HEK293 (cell line): ENCODE results near the gene TREH.

Experiments used
- CTCF ChIA-PET: fragments of 350-600 bp; formaldehyde crosslinking; extraction: SDS; loops from one replicate; lab custom pipeline; 2021; ENCODE audit warnings: antibody characterized with exemption; lab: Yijun Ruan, JAX
- POLR2A ChIA-PET: fragments of 300-600 bp; formaldehyde crosslinking; extraction: SDS; loops from one replicate; lab custom pipeline; 2020; ENCODE audit warnings: antibody characterized with exemption, inconsistent platforms; lab: Yijun Ruan, JAX
- H3K27ac ChIP-seq: fragments of 200-500 bp; sonication (Bioruptor generic); 2 replicates; pipeline ENCODE4 v1.5.1; 2014; ENCODE audit warnings: low read depth, low read length, control low read depth, inconsistent platforms; ENCODE audit errors: extremely low read depth
- H3K36me3 ChIP-seq, 2 experiments: fragments of 200-500 bp in 1 of 2; sonication (Bioruptor generic) in 1 of 2; 1 replicate in 1 of 2; 2 replicates in 1 of 2; pipeline ENCODE4 v1.5.1; 2014 to 2017; ENCODE audit warnings: inconsistent platforms in 2 of 2, low read length in 2 of 2; ENCODE audit not compliant: control insufficient read depth in 2 of 2, insufficient read depth in 1 of 2
- H3K4me1 ChIP-seq: fragments of 200-500 bp; sonication (Bioruptor generic); 2 replicates; pipeline ENCODE4 v1.5.1; 2014; ENCODE audit warnings: mild to moderate bottlenecking, low read length, inconsistent platforms; ENCODE audit not compliant: control insufficient read depth, insufficient read depth
- H3K4me3 ChIP-seq: 2 replicates; pipeline ENCODE4 v1.5.1; 2011; ENCODE audit warnings: low read depth, mild to moderate bottlenecking, control low read depth, low read length, moderate library complexity
- H3K9me3 ChIP-seq: fragments of 200-500 bp; sonication (Bioruptor generic); 2 replicates; pipeline ENCODE4 v1.5.1; 2014; ENCODE audit warnings: low read depth, low read length, inconsistent platforms; ENCODE audit not compliant: control insufficient read depth, insufficient read depth
- BCL6B ChIP-seq: fragments of 450-650 bp; formaldehyde crosslinking; IDR thresholded peaks from 2 replicates; pipeline ENCODE4 v1.5.1; 2017; ENCODE audit warnings: missing biosample characterization, missing genetic modification characterization
- FEZF1 ChIP-seq: fragments of 450-650 bp; formaldehyde crosslinking; IDR thresholded peaks from 2 replicates; pipeline ENCODE4 v1.5.1; 2016; ENCODE audit warnings: missing biosample characterization, missing genetic modification characterization
- GLI4 ChIP-seq: fragments of 450-650 bp; formaldehyde crosslinking; IDR thresholded peaks from 2 replicates; pipeline ENCODE4 v1.5.1; 2016; ENCODE audit warnings: missing biosample characterization, missing genetic modification characterization
- INSM2 ChIP-seq: fragments of 450-650 bp; formaldehyde crosslinking; IDR thresholded peaks from 2 replicates; pipeline ENCODE4 v1.5.1; 2016; ENCODE audit warnings: missing biosample characterization, missing genetic modification characterization
- PRDM2 ChIP-seq: fragments of 450-650 bp; formaldehyde crosslinking; IDR thresholded peaks from 2 replicates; pipeline ENCODE4 v1.5.1; 2016; ENCODE audit warnings: missing biosample characterization, missing genetic modification characterization, borderline replicate concordance
- SCRT1 ChIP-seq: fragments of 450-650 bp; formaldehyde crosslinking; IDR thresholded peaks from 2 replicates; pipeline ENCODE4 v1.5.1; 2016; ENCODE audit warnings: missing biosample characterization, missing genetic modification characterization, borderline replicate concordance
- ZFP37 ChIP-seq: fragments of 450-650 bp; formaldehyde crosslinking; IDR thresholded peaks from 2 replicates; pipeline ENCODE4 v1.5.1; 2016; ENCODE audit warnings: missing biosample characterization, missing genetic modification characterization
- ZNF10 ChIP-seq: fragments of 450-650 bp; formaldehyde crosslinking; IDR thresholded peaks from 2 replicates; pipeline ENCODE4 v1.5.1; 2017; ENCODE audit warnings: missing biosample characterization, missing genetic modification characterization
- ZNF175 ChIP-seq: fragments of 450-650 bp; formaldehyde crosslinking; IDR thresholded peaks from 2 replicates; pipeline ENCODE4 v1.5.1; 2016; ENCODE audit warnings: missing biosample characterization, missing genetic modification characterization
- ZNF266 ChIP-seq: fragments of 450-650 bp; formaldehyde crosslinking; IDR thresholded peaks from 2 replicates; pipeline ENCODE4 v1.5.1; 2016; ENCODE audit warnings: missing biosample characterization, missing genetic modification characterization, low read depth
- ZNF366 ChIP-seq: fragments of 450-650 bp; formaldehyde crosslinking; conservative IDR thresholded peaks from 2 replicates; pipeline ENCODE4 v1.5.1; 2016; ENCODE audit warnings: missing biosample characterization, missing genetic modification characterization
- ZNF426 ChIP-seq: fragments of 450-650 bp; formaldehyde crosslinking; IDR thresholded peaks from 2 replicates; pipeline ENCODE4 v1.5.1; 2017; ENCODE audit warnings: missing biosample characterization, missing genetic modification characterization, mild to moderate bottlenecking, inconsistent platforms, moderate library complexity
- ZNF530 ChIP-seq: fragments of 450-650 bp; formaldehyde crosslinking; IDR thresholded peaks from 2 replicates; pipeline ENCODE4 v1.5.1; 2016; ENCODE audit warnings: low read depth, missing biosample characterization, missing genetic modification characterization
- ZNF645 ChIP-seq: fragments of 450-650 bp; formaldehyde crosslinking; IDR thresholded peaks from 2 replicates; pipeline ENCODE4; 2016; ENCODE audit warnings: missing biosample characterization, missing genetic modification characterization
- ZNF658 ChIP-seq: fragments of 450-650 bp; formaldehyde crosslinking; IDR thresholded peaks from 2 replicates; pipeline ENCODE4; 2016; ENCODE audit warnings: missing biosample characterization, missing genetic modification characterization
- ZNF747 ChIP-seq: fragments of 450-650 bp; formaldehyde crosslinking; IDR thresholded peaks from 2 replicates; pipeline ENCODE4 v1.5.1; 2016; ENCODE audit warnings: missing biosample characterization, missing genetic modification characterization
- ZNF837 ChIP-seq: fragments of 450-650 bp; formaldehyde crosslinking; IDR thresholded peaks from 2 replicates; pipeline ENCODE4 v1.5.1; 2016; ENCODE audit warnings: missing biosample characterization, missing genetic modification characterization
- TF ChIP-seq, protein P1 (sequence below): fragments of 450-650 bp; formaldehyde crosslinking; IDR thresholded peaks from 2 replicates; pipeline ENCODE4 v1.5.1; 2016; ENCODE audit warnings: missing biosample characterization, missing genetic modification characterization, low read depth
- TF ChIP-seq, protein P2 (sequence below): fragments of 450-650 bp; formaldehyde crosslinking; IDR thresholded peaks from 2 replicates; pipeline ENCODE4 v1.5.1; 2016; ENCODE audit warnings: missing biosample characterization, missing genetic modification characterization

TREH gene

DNA sequence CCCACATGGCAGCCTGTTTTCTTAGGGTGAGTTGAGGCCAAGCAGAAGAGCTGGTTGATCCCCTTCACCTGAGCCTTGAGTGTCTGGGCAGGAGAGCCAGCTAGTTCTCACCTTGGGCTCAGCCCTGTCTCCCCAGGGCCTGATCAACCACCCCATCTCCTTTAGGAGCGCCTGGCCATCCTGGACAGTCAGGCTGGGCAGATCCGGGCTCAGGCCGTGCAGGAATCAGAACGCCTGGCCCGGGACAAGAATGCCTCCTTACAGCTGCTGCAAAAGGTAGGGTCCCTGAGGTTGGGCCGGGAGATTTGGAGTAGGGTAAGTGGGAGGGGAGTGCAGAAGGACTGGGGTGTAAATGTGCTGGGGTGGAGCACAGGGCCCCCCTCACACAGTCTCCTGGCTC lies 40.7 kb downstream of the TREH start (continued):
- TF ChIP-seq ZNF426 (no peak), SCRT1 (tag by site-specific recombination) (no peak), FEZF1 (no peak)

DNA sequence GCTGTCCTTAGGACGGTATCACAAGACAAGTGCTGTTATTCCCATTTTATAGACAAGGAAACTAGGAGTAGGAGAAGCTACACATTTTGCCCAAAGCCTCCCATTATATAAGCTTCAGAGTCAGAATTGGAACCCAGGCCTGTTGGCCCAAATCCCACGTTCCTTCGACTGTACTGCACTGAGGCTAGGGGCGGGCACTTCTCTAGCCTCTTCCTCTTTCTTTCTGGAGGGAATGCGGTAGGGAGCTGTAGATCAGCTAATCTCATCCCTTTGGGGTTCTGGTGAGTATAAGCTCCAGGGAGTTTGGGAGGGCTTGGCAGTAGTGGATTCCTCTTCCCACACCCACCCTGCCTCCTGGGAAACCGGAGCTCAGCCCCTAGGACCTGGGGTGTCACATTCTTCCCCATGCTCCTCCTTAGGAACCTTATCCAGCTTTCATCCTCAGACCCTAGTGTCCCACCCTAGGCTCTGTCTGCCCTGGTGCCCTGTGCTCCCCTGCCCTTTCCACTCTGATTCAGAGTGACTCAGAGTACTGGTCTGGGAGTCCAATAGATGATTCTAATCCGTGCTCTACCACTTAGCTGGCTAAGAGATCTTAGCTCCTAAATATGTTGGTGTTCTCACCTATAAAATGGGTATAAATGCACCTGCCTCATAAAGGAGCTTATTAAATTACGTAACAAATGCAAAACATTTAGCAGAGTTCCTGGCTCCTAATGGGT lies 42.7 kb downstream of the TREH start:
- Histone ChIP-seq H3K4me3 (no peak overlapping the region), H3K4me1 (peaks cover 7% of the 10 kb centered on the region; the same call in 1 of the 2 replicates), H3K27ac (no peak overlapping the region), H3K36me3 (peaks cover 0 to 71% of the 10 kb centered on the region in 2 experiments; a peak in 2 of 3 replicates), H3K9me3 (no peaks in the 10 kb centered on the region)
- ChIA-PET POLR2A (interaction anchor here (0.6 to 6.5 kb wide), 3 partner anchors 12 to 28 kb away, joined by 4 to 67 read pairs (median 15); partner anchors contain the start of gene PHLDB1), CTCF (interaction anchor here (0.7 to 2.2 kb wide), 10 partner anchors 8 to 465 kb away, joined by 3 to 8 read pairs (median 6); no protein-coding TSS in a partner anchor)
- TF ChIP-seq ZFP37 (no peak), ZNF175 (tag by site-specific recombination) (no peak), GLI4 (no peak), ZNF645 (no peak), ZNF530 (tag by site-specific recombination) (no peak), ZNF747 (tag by site-specific recombination) (no peak), INSM2 (tag by site-specific recombination) (no peak), PRDM2 (tag by site-specific recombination) (no peak), BCL6B (no peak), ZNF266 (no peak), ZNF658 (tag by site-specific recombination) (no peak), ZNF366 (tag by site-specific recombination) (no peak), ZNF837 (tag by site-specific recombination) (no peak), ZNF10 (tag by site-specific recombination) (no peak)
- TF ChIP-seq, protein P1, sequence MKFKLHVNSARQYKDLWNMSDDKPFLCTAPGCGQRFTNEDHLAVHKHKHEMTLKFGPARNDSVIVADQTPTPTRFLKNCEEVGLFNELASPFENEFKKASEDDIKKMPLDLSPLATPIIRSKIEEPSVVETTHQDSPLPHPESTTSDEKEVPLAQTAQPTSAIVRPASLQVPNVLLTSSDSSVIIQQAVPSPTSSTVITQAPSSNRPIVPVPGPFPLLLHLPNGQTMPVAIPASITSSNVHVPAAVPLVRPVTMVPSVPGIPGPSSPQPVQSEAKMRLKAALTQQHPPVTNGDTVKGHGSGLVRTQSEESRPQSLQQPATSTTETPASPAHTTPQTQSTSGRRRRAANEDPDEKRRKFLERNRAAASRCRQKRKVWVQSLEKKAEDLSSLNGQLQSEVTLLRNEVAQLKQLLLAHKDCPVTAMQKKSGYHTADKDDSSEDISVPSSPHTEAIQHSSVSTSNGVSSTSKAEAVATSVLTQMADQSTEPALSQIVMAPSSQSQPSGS (tag by site-specific recombination), result no peak
- TF ChIP-seq, protein P2, sequence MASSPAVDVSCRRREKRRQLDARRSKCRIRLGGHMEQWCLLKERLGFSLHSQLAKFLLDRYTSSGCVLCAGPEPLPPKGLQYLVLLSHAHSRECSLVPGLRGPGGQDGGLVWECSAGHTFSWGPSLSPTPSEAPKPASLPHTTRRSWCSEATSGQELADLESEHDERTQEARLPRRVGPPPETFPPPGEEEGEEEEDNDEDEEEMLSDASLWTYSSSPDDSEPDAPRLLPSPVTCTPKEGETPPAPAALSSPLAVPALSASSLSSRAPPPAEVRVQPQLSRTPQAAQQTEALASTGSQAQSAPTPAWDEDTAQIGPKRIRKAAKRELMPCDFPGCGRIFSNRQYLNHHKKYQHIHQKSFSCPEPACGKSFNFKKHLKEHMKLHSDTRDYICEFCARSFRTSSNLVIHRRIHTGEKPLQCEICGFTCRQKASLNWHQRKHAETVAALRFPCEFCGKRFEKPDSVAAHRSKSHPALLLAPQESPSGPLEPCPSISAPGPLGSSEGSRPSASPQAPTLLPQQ (tag by site-specific recombination), result no peak
